Naive thymus-derived CD4-positive, alpha-beta T cell (primary cell): ENCODE data around the gene MOV10. TPM values are rescaled to one million over a fixed set of nuclear protein-coding genes. Genes with fewer than 3 reads are reported as not detected.

Source experiments
- ATAC-seq: fragments of 150-1000 bp; cut with Tn5 transposase; 2 replicates; pipeline ENCODE4 v1.10.0; 2021; ENCODE audit warnings: mild to moderate bottlenecking, moderate library complexity
- CTCF ChIA-PET: fragments of 350-600 bp; sonication (Branson Sonifier 250); formaldehyde crosslinking; loops from one replicate; lab custom pipeline; 2021; ENCODE audit warnings: antibody characterized with exemption; lab: Charles Lee
- POLR2A ChIA-PET: fragments of 350-600 bp; sonication (Branson Sonifier 250); formaldehyde crosslinking; loops from one replicate; lab custom pipeline; 2021; ENCODE audit warnings: antibody characterized with exemption, inconsistent platforms; lab: Charles Lee
- DNase-seq, 9 donors: peaks; one replicate each; pipeline versions ENCODE4 v3.0.0 to v3.0.0-alpha.2; 2020 to 2022; ENCODE audit warnings: mixed read lengths in 1 of 9
- H3K27ac ChIP-seq: one replicate; pipeline ENCODE4 v1.7.0; 2013; ENCODE audit warnings: mild to moderate bottlenecking, low read depth, low read length, moderate library complexity
- H3K27me3 ChIP-seq, 2 donors: one replicate each; pipeline ENCODE4 v1.7.0; 2013; ENCODE audit warnings: low read length in 2 of 2, mild to moderate bottlenecking in 2 of 2, moderate library complexity in 2 of 2; ENCODE audit not compliant: control insufficient read depth in 2 of 2, insufficient read depth in 2 of 2
- H3K36me3 ChIP-seq, 3 experiments: 1 replicate in 2 of 3; 2 replicates in 1 of 3; pipeline ENCODE4 v1.7.0; 2013; ENCODE audit warnings: low read length in 3 of 3, mild to moderate bottlenecking in 3 of 3, moderate library complexity in 1 of 3; ENCODE audit not compliant: insufficient read depth in 3 of 3, control insufficient read depth in 2 of 3
- H3K4me1 ChIP-seq, 2 donors: one replicate each; pipeline ENCODE4 v1.7.0; 2013; ENCODE audit warnings: low read length in 2 of 2, mild to moderate bottlenecking in 2 of 2, moderate library complexity in 1 of 2; ENCODE audit not compliant: control insufficient read depth in 2 of 2, insufficient read depth in 2 of 2
- H3K4me3 ChIP-seq: 2 replicates; pipeline ENCODE4 v1.7.0; 2013; ENCODE audit warnings: mild to moderate bottlenecking, low read length
- H3K9me3 ChIP-seq, 3 experiments: 1 replicate in 2 of 3; 2 replicates in 1 of 3; pipeline ENCODE4 v1.7.0; 2013; ENCODE audit warnings: low read length in 3 of 3; ENCODE audit not compliant: control insufficient read depth in 2 of 3
- H3K27ac Mint-ChIP-seq, 9 donors: one replicate each; pipeline ENCODE4 v1.8.0; 2020 to 2022; ENCODE audit warnings: mixed read lengths in 9 of 9, mild to moderate bottlenecking in 8 of 9, moderate library complexity in 5 of 9, inconsistent platforms in 2 of 9
- H3K27me3 Mint-ChIP-seq, 5 donors: one replicate each; pipeline ENCODE4 v1.8.0; 2021 to 2022; ENCODE audit warnings: mixed read lengths in 5 of 5, mild to moderate bottlenecking in 1 of 5
- H3K36me3 Mint-ChIP-seq, 5 donors: one replicate each; pipeline ENCODE4 v1.8.0; 2020 to 2022; ENCODE audit warnings: mixed read lengths in 5 of 5, mild to moderate bottlenecking in 3 of 5, inconsistent platforms in 1 of 5
- H3K4me1 Mint-ChIP-seq, 7 donors: one replicate each; pipeline ENCODE4 v1.8.0; 2020 to 2022; ENCODE audit warnings: mixed read lengths in 7 of 7, mild to moderate bottlenecking in 3 of 7, inconsistent platforms in 1 of 7
- H3K4me3 Mint-ChIP-seq, 10 donors: one replicate each; pipeline ENCODE4 v1.8.0; 2020 to 2022; ENCODE audit warnings: mild to moderate bottlenecking in 10 of 10, mixed read lengths in 10 of 10, moderate library complexity in 6 of 10, inconsistent platforms in 2 of 10
- H3K9me3 Mint-ChIP-seq, 11 donors: one replicate each; pipeline ENCODE4 v1.8.0; 2020 to 2022; ENCODE audit warnings: mixed read lengths in 11 of 11, mild to moderate bottlenecking in 4 of 11, inconsistent platforms in 1 of 11, moderate library complexity in 1 of 11
- intact Hi-C, 2 donors: fragments of 100-400 bp; cut with micrococcal nuclease; formaldehyde crosslinking; loops; one replicate each; pipeline ENCODE4 v1.15.1; 2023
- polyA plus RNA-seq, 2 donors: library from polyadenylated mRNA; unstranded; fragments of 300-500 nt; fragmentation: Illumina TruSeq; gene quantifications; one replicate each; pipeline ENCODE4 v1.2.3, GENCODE V29; 2021
- total RNA-seq, 6 experiments: library from RNA in 5 of 6; stranded (reverse) in 5 of 6; gene quantifications; 1 replicate in 5 of 6; 2 replicates in 1 of 6; pipeline ENCODE4 v1.2.3 and lab custom pipeline; 2021 to 2026

MOV10 gene
- total and polyA plus RNA-seq, 7 experiments from 2014 or later, result 26.1 to 126 (median 87.1) TPM

GRCh38 chr1:112672009-112672408, 2.5 kb upstream of the MOV10 start:
- POLR2A ChIA-PET, result interaction anchor here (1.7 to 5.6 kb wide), 3 partner anchors 12 to 55 kb away, joined by 4 to 76 read pairs (median 6); partner anchors contain the start of genes CAPZA1, PPM1J and ST7L
- Mint-ChIP-seq H3K36me3 (peaks cover 3 to 56% (median 13%) of the 10 kb centered on the region in 5 donors), H3K4me1 (peaks cover 26 to 62% (median 43%) of the 10 kb centered on the region in 7 donors)

GRCh38 chr1:112672842-112673241, 1.6 kb upstream of the MOV10 start:
- DNase-seq (no peak), ATAC-seq (no peak)
- no peaks in the 10 kb centered on the region for H3K9me3 ChIP-seq
- peaks cover 0 to 34% (median 19%) of the 10 kb centered on the region in 3 experiments for H3K36me3 ChIP-seq
- peaks cover 0 to 52% (median 7%) of the 10 kb centered on the region in 5 donors for H3K36me3 Mint-ChIP-seq
- no peaks in the 10 kb centered on the region for H3K27me3 Mint-ChIP-seq
- no peaks in the 10 kb centered on the region for H3K9me3 Mint-ChIP-seq
- H3K4me3 ChIP-seq, result no peak overlapping the region
- peak overlapping the region; percentile 26 for H3K27ac ChIP-seq
- H3K4me1 Mint-ChIP-seq, result peaks cover 30 to 63% (median 50%) of the 10 kb centered on the region in 7 donors
- peaks cover 17 to 19% of the 10 kb centered on the region in 2 donors for H3K4me1 ChIP-seq
- H3K27ac Mint-ChIP-seq, result peak overlapping the region; percentile 28 to 97 (median 86)
- no peaks in the 10 kb centered on the region for H3K27me3 ChIP-seq
- POLR2A ChIA-PET, result interaction anchor here (0.7 to 5.6 kb wide), 8 partner anchors 11 to 76 kb away, joined by 3 to 76 read pairs (median 4); partner anchors contain the start of genes CAPZA1, PPM1J and ST7L
- intact Hi-C loops, result loop anchor here (10.0 kb wide), 2 partner anchors 168 to 278 kb away; partner anchors contain the start of genes WNT2B (in 2 of the 2) and CTTNBP2NL (in 1 of the 2)
- peak overlapping the region in 9 of 10 donors; percentile 7 to 99 (median 94) for H3K4me3 Mint-ChIP-seq
- CTCF ChIA-PET, result interaction anchor here (0.7 to 2.8 kb wide), 4 partner anchors 9 to 171 kb away, joined by 3 to 6 read pairs (median 4); partner anchors contain the start of genes CAPZA1 and ST7L

More at GRCh38 chr1:112672009-112672408, 2.5 kb upstream of the MOV10 start:
- H3K4me3 Mint-ChIP-seq, result no peak overlapping the region
- intact Hi-C loops, result loop anchor here (10.0 kb wide), 2 partner anchors 167 to 277 kb away; partner anchors contain the start of genes WNT2B (in 2 of the 2) and CTTNBP2NL (in 1 of the 2)
- H3K27ac Mint-ChIP-seq, result peak overlapping the region in 8 of 9 donors; percentile 26 to 91 (median 68)
- H3K9me3 ChIP-seq, result no peaks in the 10 kb centered on the region
- H3K4me1 ChIP-seq, result peaks cover 14 to 19% of the 10 kb centered on the region in 2 donors
- ATAC-seq (no peak), DNase-seq (no peak)
- H3K27me3 Mint-ChIP-seq, result no peaks in the 10 kb centered on the region
- H3K4me3 ChIP-seq, result no peak overlapping the region
- peak overlapping the region; percentile 26 for H3K27ac ChIP-seq
- H3K27me3 ChIP-seq, result no peaks in the 10 kb centered on the region
- CTCF ChIA-PET, result interaction anchor here (0.6 to 2.8 kb wide), 5 partner anchors 10 to 170 kb away, joined by 3 to 6 read pairs (median 4); partner anchors contain the start of genes CAPZA1 and ST7L
- H3K9me3 Mint-ChIP-seq, result no peaks in the 10 kb centered on the region
- H3K36me3 ChIP-seq, result peaks cover 0 to 43% (median 19%) of the 10 kb centered on the region in 3 experiments

DNA sequence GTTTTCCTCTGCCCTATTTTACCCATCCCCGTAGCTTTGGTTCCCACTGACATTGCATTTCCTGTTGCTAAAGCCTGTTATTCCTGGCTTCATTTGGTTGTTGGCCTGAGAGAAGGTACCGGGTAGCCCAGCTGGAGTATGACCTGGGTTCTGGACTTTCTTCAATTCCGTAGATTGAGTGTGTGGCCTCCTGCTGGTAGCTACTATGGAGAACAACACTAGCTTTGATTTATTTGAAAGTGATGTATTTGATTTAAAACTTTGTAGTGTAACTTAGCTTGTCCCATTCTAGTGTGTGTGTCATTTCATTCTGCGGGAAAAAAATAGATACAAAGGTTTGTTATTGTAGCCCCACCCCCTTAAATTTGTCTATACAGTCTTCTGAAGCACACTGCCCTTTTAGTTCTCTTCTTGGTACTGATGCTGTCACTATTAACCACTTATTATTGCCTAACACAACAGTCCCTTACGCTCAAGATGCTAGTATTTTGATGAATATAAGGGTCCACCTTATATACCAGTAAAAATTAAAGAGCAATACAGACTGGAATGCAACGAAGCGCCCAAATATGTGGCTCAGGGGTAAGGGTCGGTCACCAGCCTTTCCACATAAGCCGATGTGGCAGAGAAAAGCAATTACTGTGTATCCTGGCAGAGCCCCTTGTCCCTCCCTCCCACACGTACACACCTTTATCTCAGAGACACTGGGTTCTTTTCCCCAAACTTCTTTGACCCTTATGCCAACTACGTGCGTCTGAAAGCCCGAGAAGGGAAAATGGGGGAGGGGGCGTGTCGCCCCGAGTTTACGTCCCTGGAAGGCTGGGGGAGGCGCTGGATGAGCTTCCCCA, 643 bp upstream of the MOV10 start:
- H3K9me3 Mint-ChIP-seq, result no peaks in the 10 kb centered on the region
- no peaks in the 10 kb centered on the region for H3K9me3 ChIP-seq
- ChIA-PET POLR2A (interaction anchor here (0.5 to 5.6 kb wide), 16 partner anchors 9 to 1099 kb away, joined by 3 to 76 read pairs (median 4); partner anchors contain the start of genes CAPZA1, MAGI3, PPM1J and ST7L), CTCF (interaction anchor here (0.8 to 2.8 kb wide), 4 partner anchors 16 to 73 kb away, joined by 3 to 6 read pairs (median 4); partner anchors contain the start of genes CAPZA1 and ST7L)
- H3K27ac ChIP-seq, result peak overlapping the region; percentile 88
- H3K4me1 ChIP-seq, result peaks cover 17 to 19% of the 10 kb centered on the region in 2 donors
- H3K36me3 ChIP-seq, result peaks cover 0 to 25% (median 19%) of the 10 kb centered on the region in 3 experiments
- peak overlapping the region; percentile 86 to 98 (median 94) for H3K27ac Mint-ChIP-seq
- ATAC-seq (peak; percentile 53), DNase-seq (peak in 7 of 9 donors; percentile 19 to 46 (median 31))
- intact Hi-C loops, result loop anchor here (1.0 to 10.0 kb wide), 7 partner anchors 31 to 279 kb away; partner anchors contain the start of genes PPM1J (in 2 of the 2), WNT2B (in 2 of the 2), CAPZA1 (in 1 of the 2) and CTTNBP2NL (in 1 of the 2)
- peaks cover 0 to 50% (median 6%) of the 10 kb centered on the region in 5 donors for H3K36me3 Mint-ChIP-seq
- H3K27me3 ChIP-seq, result no peaks in the 10 kb centered on the region
- H3K27me3 Mint-ChIP-seq, result no peaks in the 10 kb centered on the region
- peak overlapping the region; percentile 94 to 99 (median 97) for H3K4me3 Mint-ChIP-seq
- peak overlapping the region; percentile 92 for H3K4me3 ChIP-seq
- H3K4me1 Mint-ChIP-seq, result peaks cover 31 to 63% (median 51%) of the 10 kb centered on the region in 7 donors

DNA sequence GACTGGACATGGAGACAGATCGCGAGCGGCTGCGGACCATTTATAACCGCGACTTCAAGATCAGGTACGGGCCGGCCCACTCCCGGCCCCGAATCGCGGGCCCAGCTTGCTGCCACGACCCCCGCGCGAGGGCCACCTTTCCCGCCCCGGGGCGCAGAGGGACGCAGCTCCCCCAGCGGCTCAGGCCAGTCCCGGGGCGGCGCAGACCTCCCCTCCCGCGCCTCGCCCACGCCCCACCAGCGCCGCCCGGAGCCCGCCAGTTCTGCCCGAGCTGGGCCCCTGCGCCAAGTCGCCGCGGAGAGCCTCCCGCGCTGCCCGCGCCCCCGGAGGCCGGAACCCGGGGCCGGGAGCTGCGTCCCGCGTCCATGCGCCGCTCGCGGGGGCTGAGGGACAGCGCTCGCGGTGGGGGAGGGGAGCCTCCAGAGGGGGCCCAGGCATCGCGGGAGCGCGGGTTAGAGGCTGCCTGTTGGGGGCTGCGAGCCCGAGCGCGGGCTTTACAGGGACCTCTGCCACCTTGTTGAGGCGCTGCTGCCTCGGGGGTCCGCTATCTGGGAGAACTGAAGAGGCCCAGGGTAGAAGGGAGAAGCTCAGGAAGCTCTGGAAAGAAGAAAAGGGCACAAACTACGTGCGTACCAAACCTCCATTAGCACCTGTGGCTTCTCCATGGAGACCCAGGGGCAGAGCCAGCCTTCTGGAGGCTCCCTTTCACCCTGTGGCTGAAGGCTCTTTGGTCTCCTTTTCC, 698 bp downstream of the MOV10 start:
- ATAC-seq, result peak; percentile 53
- peak overlapping the region; percentile 90 to 98 (median 95) for H3K27ac Mint-ChIP-seq
- H3K27me3 Mint-ChIP-seq, result no peaks in the 10 kb centered on the region
- no peaks in the 10 kb centered on the region for H3K9me3 ChIP-seq
- peaks cover 38 to 65% (median 63%) of the 10 kb centered on the region in 7 donors for H3K4me1 Mint-ChIP-seq
- peak overlapping the region; percentile 88 for H3K27ac ChIP-seq
- peak overlapping the region; percentile 92 for H3K4me3 ChIP-seq
- peaks cover 0 to 3% (median 0%) of the 10 kb centered on the region in 11 donors for H3K9me3 Mint-ChIP-seq
- H3K4me1 ChIP-seq, result peaks cover 17 to 19% of the 10 kb centered on the region in 2 donors
- H3K27me3 ChIP-seq, result no peaks in the 10 kb centered on the region
- POLR2A ChIA-PET, result interaction anchor here (0.5 to 5.6 kb wide), 19 partner anchors 9 to 1917 kb away, joined by 3 to 76 read pairs (median 3); partner anchors contain the start of genes CAPZA1, LRIG2, MAGI3 and PPM1J
- intact Hi-C loops, result loop anchor here (1.0 to 10.0 kb wide), 8 partner anchors 30 to 280 kb away; partner anchors contain the start of genes PPM1J (in 2 of the 2), WNT2B (in 2 of the 2), CAPZA1 (in 1 of the 2) and CTTNBP2NL (in 1 of the 2)
- peak; percentile 20 to 66 (median 40) for DNase-seq
- H3K36me3 Mint-ChIP-seq, result peaks cover 4 to 46% (median 9%) of the 10 kb centered on the region in 5 donors
- H3K36me3 ChIP-seq, result peaks cover 0 to 12% (median 10%) of the 10 kb centered on the region in 3 experiments
- CTCF ChIA-PET, result interaction anchor here (0.6 to 2.8 kb wide), 7 partner anchors 27 to 175 kb away, joined by 3 to 6 read pairs (median 3); partner anchors contain the start of genes CAPZA1 and ST7L
- peak overlapping the region; percentile 94 to 99 (median 97) for H3K4me3 Mint-ChIP-seq

GRCh38 chr1:112675728-112676381, 1.4 kb downstream of the MOV10 start:
- H3K27ac ChIP-seq, result peak overlapping the region; percentile 88
- peak overlapping the region; percentile 92 for H3K4me3 ChIP-seq
- POLR2A ChIA-PET, result interaction anchor here (0.5 to 5.6 kb wide), 7 partner anchors 21 to 1256 kb away, joined by 3 to 76 read pairs (median 3); partner anchors contain the start of genes CAPZA1, PPM1J and ST7L
- ATAC-seq (no peak), DNase-seq (no peak)
- CTCF ChIA-PET, result interaction anchor here (0.6 to 1.9 kb wide), 3 partner anchors 26 to 40 kb away, joined by 3 to 5 read pairs (median 4); no protein-coding TSS in a partner anchor
- H3K36me3 ChIP-seq, result peaks cover 0 to 8% (median 8%) of the 10 kb centered on the region in 3 experiments
- intact Hi-C loops, result loop anchor here (1.0 to 10.0 kb wide), 4 partner anchors 31 to 281 kb away; partner anchors contain the start of genes WNT2B (in 2 of the 2), CTTNBP2NL (in 1 of the 2), PPM1J (in 1 of the 2) and RHOC (in 1 of the 2)
- peaks cover 0 to 3% (median 0%) of the 10 kb centered on the region in 11 donors for H3K9me3 Mint-ChIP-seq
- H3K9me3 ChIP-seq, result no peaks in the 10 kb centered on the region
- no peaks in the 10 kb centered on the region for H3K27me3 ChIP-seq
- peaks cover 0 to 41% (median 10%) of the 10 kb centered on the region in 5 donors for H3K36me3 Mint-ChIP-seq
- peak overlapping the region; percentile 19 to 92 (median 82) for H3K27ac Mint-ChIP-seq
- H3K27me3 Mint-ChIP-seq, result no peaks in the 10 kb centered on the region
- H3K4me1 Mint-ChIP-seq, result peaks cover 38 to 64% (median 62%) of the 10 kb centered on the region in 7 donors
- H3K4me1 ChIP-seq, result peaks cover 17 to 19% of the 10 kb centered on the region in 2 donors
- H3K4me3 Mint-ChIP-seq, result peak overlapping the region; percentile 83 to 99 (median 86)
